Medulla oblongata (tissue), 1 donor: ENCODE results near the gene TOP1.
A peak's percentile ranks its signal among the peaks of the same experiment; 100 is the strongest.
"Not testable (repeated sequence)": the region's sequence is repeated elsewhere in the genome, so short reads cannot be mapped to it uniquely, and the experiment has no call there.

Experiments
- DNase-seq: peaks from one replicate; pipeline ENCODE4 v3.0.0-alpha.2; 2015; ENCODE audit errors: extremely low spot score

TOP1 gene

DNA sequence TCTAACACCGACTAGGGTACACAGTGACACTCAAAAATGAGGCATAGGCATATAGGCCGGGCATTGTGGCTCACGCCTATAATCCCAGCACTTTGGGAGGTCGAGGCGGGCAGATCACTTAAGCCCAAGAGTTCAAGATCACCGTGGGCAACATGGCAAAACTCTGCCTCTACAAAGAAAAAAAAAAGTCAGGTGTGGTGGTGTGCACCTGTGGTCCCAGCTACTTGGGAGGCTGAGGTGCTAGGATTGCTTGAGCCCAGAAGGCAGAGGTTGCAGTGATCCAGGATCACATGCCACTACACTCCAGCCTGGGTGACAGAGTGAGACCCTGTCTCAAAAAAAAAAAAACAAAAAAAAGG is 24.7 kb upstream of the TOP1 start:
- not testable (repeated sequence) for DNase-seq

DNA sequence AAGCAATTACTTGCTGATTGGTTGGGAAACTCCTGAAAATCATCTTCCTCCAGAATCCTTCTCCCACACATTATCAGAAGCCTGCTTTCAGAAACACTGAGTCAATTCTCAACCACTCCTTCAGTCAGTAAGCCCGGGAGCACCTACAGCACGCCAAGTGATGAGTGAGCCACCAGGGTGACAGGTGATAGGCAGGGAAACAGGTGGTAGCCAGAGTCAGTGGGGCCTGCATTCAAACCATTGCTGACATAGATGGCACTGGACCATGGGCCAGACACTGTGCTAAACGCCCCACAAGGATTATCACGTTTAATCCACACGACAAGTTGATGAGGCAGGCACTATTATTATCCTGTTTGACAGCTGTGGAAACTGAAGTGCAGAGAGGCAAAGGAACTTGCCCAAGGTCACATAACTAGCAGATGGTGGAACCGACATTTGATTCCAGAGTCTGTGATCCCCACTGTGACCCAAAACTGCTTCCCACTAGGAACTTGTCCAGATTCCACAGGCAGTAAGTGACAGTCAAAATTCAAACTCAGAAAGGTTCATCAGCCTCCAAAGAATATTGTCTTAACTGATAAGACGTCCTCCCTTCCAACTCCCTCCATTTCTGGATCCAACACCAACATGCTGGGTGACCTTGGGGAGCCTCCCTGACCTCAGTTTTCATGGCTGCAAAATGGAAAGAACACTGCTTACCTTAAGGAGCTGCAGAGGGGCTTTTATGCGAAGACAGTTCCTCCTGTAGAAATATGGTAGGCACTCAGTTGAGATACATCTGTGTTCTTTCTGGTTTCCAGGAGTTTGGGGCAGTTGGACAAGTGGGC is 23.9 kb upstream of the TOP1 start:
- no peak for DNase-seq

GRCh38 chr20:41005361-41005729 is 23.3 kb upstream of the TOP1 start:
- DNase-seq, result peak; percentile 60

- DNase-seq, result no peak
These were observed 22.3 kb upstream of the TOP1 start for GRCh38 chr20:41006126-41006935.

DNA sequence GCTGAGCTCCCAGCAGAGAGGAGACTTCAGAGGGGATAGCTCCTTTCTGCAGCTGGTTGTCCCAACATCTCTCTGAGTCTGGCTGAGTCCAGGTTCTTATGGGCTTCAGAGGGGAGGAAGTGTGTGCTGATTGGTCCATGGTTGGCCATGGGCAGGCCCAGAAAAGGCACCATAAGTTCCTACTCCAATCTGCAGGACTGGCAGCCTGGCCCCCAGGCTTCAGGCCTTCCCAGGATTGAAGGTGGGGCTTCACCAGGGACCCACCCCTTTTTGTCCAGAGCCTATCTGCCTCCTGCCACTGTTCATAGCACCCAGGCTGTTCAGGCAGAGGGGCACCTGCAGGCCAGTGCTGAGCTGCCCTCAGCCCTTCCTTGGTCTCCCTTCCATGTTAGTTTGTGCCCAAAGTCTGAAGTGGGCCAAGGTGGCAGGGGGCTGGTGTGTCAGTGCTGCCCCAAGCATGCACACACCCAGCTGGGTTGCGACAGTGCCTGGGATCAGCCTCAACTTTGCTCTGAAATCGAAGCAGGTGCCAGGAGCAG is 21.6 kb upstream of the TOP1 start:
- no peak for DNase-seq

DNA sequence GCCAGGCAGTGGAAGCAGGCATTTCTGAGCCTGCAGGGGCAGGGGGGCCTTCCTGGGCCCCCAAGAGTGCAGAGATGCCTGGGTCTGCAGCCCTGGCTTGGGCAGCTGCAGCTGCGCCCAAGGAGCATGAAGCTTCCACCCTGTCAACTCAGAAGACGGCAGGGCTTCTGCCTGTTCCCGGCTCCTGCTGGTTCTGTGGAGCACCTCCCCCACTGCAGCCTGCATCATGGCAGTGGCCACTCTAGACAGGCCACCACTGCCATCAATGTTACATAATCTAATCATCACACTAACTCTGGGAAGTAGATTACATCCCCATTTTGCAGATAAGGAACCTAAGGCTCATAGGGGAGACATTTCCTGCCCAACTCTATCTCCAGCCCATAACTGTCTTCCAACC is 21.1 kb upstream of the TOP1 start:
- no peak for DNase-seq

GRCh38 chr20:41009946-41010345 is 18.7 kb upstream of the TOP1 start:
- no peak for DNase-seq

GRCh38 chr20:41011551-41012067 is 17.0 kb upstream of the TOP1 start:
- DNase-seq, result peak; percentile 60

- DNase-seq, result no peak
These were observed 14.0 kb upstream of the TOP1 start for GRCh38 chr20:41014561-41015088.

DNA sequence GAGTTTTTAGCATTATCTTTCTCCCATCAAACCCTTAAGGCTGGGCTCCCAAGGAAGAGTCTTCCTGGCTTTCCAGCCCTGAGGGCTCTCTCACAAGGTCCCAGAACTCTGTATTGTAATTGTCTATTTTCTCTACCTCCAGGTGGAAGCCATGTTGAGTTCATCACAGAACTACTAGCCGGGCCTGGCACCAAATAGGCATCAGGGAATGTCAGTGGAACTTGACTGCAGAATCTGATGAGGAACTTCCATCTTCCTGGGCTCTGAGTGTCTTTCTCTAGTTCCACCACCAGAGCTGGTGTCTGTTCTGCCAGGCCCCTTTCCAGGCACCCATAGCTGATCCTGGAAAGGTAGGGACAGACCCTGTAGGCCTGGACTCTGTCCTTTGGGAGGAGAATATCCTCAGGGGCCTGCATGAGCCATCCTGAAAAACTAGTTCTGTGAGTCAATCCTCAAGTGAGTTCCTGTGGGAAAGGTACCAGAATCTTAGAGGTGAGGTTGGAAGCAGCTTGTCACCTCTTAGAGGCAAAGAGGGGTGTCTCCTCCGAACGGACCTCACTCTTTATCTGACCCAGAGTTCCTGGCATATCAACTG is 11.1 kb upstream of the TOP1 start:
- no peak for DNase-seq

- no peak for DNase-seq
These were observed 10.5 kb upstream of the TOP1 start for GRCh38 chr20:41018153-41018552.

GRCh38 chr20:41023549-41023948 is 5.1 kb upstream of the TOP1 start:
- no peak for DNase-seq

DNA sequence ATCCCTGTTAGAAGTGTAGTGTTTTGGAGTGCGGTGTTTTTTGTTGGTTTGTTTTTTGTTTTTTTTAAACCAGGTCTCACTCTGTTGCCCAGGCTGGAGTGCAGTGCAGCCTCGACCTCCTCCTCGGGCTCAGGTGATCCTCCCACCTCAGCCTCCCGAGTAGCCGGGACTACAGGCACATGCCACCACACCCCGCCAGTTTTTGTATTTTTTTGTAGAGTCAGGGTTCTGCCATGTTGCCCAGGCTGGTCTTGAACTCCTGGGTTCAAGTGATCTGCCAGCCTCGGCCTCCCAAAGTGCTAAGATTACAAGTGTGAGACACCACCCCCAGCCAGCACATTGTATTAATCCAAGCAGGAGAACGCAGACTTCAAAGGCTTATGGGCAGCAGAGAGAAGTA is 1.3 kb upstream of the TOP1 start:
- DNase-seq, result no peak

DNA sequence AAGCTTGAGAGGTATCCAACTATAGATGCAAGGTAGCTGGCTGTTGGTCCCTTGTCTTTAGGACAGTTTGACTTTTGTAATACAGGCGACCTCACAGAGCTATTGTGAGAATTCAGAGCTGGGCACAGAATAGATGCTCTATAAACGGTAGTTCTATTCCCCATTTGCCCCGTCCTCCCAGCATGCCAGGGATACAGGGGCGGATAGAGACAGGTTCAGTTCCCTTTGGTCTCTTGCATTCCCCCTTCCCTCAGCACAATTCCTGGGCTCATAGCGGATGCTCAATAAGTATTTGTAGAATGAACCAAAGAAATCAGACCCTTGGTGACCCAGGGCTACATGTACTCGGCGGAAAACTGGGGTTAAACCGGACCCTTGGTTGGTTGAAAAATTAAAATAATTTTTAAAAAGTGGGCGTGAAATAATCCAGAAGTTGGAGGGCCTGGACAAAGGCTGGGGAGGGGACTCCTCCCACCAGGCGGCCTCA is 707 bp upstream of the TOP1 start:
- no peak for DNase-seq

GRCh38 chr20:41029150-41029901 is 704 bp downstream of the TOP1 start:
- DNase-seq, result no peak

DNA sequence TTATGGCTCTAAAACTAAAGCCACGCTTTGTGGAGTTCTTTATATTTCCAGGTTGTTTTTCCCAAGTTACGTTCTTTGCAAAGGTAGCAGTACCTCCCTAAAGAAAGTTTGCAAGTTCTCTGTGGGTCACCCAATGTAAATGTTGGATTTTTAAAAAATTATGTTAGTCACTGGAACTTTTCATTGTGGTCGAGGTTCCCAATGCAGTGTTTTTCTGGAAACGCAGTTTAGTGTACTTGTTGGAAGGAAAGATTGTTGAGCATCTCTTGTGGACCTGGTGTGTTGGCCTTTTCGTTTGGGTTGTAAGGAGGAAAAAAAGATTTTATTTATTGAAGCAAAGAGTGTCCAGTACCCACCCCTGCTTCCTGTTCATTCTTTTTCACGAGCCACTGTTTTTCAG is 1.4 kb downstream of the TOP1 start:
- no peak for DNase-seq

DNA sequence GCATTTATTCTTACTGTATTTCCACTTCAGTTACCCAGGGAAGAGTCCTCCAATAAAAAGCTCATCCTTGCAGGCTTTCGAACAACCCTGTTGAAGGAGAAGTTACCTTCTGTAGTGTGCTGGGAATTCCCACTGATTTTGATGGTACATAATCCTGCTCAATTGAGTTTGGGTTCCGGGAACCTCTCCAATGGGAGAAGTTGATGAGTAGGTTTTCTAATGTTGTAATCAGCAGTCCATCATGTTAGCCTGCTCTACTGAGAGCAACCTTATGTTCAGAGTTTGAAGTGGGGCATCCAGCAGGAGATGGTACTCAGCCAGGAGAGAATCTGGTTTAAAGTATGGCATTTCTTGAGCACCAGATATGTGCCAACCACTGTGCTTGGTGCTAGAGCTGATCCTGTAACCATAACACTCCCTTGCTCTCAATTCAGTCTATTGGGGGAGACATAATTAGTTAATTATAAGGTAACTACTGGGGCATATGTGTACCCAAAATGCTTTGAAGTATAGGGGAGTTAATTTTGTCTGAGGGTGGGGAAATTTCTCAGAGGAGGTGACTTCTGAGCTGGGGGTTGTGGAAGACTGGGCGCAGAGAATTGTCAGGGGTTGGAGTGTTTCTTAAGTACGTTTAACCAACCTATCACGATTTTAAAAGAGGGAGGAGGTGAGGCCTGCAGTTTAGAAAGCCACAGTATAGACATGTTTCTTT is 2.1 kb downstream of the TOP1 start:
- DNase-seq, result no peak

- no peak for DNase-seq
These were observed 2.6 kb downstream of the TOP1 start for GRCh38 chr20:41031243-41031619.

DNA sequence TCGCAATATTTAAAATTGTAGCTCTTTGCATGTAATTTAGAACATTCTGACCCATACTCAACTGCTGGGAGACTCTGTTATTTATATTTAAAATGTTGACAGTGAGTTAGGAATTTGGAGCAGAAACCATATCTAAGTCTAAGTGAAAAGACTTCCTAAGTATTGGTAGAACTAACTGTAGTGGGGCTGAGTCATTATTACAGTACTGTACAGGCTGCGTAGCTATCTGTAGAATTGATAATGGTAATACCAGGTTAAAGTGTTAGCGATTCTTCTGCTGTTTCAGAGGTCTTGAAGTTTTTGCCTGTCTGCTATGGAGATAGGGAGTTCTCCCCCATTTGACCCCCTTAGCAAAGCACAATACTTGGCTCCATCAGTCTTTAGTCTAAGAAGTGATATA is 3.6 kb downstream of the TOP1 start:
- no peak for DNase-seq

GRCh38 chr20:41034239-41034638 is 5.6 kb downstream of the TOP1 start:
- DNase-seq, result no peak

GRCh38 chr20:41035207-41035606 is 6.6 kb downstream of the TOP1 start:
- no peak for DNase-seq
